ENCODE results near the gene FANCG. TPM values are rescaled to one million over a fixed set of nuclear protein-coding genes. Genes with fewer than 3 reads are reported as not detected.

Gene FANCG
- total RNA-seq, 2 donors from 2014 or later, result 3.7 to 8.2 TPM

- intact Hi-C loops (cut with DNase I), result loop anchor here in 1 of 2 donors (2.0 to 10.0 kb wide), 2 partner anchors 30 to 78 kb away; partner anchors contain the start of gene STOML2
- DNase-seq (peak; percentile 99), ATAC-seq (peak; percentile 96)
These were observed 7.1 kb downstream of the FANCG start, which contains the start of gene VCP for GRCh38 chr9:35072461-35073278. VCP (minus strand) TSS chr9:35072625; CDS start chr9:35072353, 272 bp downstream.

GRCh38 chr9:35071814-35072460 lies 7.8 kb downstream of the FANCG start:
- DNase-seq, result peak; percentile 91
- peak; percentile 83 to 91 for ATAC-seq
- intact Hi-C loops (cut with DNase I), result loop anchor here in 1 of 2 donors (2.0 to 10.0 kb wide), 2 partner anchors 31 to 77 kb away; partner anchors contain the start of gene STOML2

- no peak for ATAC-seq
- intact Hi-C loops (cut with DNase I), result loop anchor here in 1 of 2 donors (10.0 kb wide), 1 partner anchor 76 kb away; no protein-coding TSS in a partner anchor
- DNase-seq, result no peak
These were observed 8.6 kb downstream of the FANCG start for GRCh38 chr9:35070823-35071813.

DNA sequence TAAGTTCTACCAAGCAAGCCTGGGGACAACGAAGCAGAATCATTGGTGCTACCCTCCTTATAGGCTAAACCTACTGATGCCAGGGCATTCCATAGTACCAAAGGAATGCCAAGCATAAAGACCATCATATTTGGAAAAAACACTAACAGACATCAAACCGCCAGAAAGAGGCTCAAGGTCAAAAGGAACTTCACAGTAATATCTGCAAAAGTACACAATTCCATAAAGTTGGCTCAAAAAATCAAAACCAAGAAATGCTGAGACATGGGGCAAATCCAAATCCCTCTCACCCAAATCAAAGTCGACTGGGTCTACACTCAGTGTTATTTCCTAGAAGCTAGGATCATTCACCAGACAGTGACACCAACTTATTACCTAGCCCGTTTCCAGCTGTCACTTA lies 10.7 kb downstream of the FANCG start:
- intact Hi-C loops (cut with DNase I), result no loop called here
- DNase-seq (no peak), ATAC-seq (no peak)

GRCh38 chr9:35067056-35067455 lies 12.7 kb downstream of the FANCG start:
- intact Hi-C loops (cut with DNase I), result no loop called here
- ATAC-seq, result no peak
- DNase-seq, result no peak

DNA sequence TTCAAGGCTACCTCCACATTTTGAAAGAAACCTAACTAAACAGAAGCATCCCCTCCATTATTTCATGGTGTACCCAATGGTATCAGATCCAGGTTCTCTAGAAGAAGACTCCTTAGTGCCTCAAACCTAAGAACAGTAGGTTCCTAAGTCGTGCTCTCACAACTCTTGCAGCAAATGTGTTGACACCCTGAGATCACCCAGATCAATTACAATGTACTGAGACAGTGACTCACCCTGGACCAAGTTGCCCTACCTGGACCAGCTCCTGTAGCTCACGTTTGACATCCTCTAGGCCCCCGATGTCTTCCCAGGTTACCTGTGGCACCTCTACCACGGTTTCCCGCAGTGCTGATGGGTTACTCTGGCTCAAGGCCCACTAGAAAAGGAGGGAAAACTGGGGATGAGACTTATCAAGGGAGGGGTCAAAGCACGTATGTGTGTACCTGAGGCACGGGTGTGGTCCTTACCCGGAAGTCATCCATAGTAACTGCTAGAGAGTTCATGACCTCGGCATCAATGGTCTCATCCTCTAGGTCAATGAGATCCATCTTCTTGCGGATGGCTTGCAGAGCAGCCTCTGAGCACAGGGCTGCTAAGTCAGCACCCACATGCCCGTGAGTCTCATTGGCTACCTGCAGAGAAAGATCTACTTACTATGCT lies 19.1 kb downstream of the FANCG start:
- no peak for ATAC-seq
- no peak for DNase-seq
- intact Hi-C loops (cut with DNase I), result no loop called here

- ATAC-seq, result no peak
- no peak for DNase-seq
- intact Hi-C loops (cut with DNase I), result no loop called here
These were observed 20.3 kb downstream of the FANCG start for GRCh38 chr9:35059438-35059837.

GRCh38 chr9:35057271-35057620 lies 22.5 kb downstream of the FANCG start:
- DNase-seq (no peak), ATAC-seq (no peak)
- intact Hi-C loops (cut with DNase I), result no loop called here

DNA sequence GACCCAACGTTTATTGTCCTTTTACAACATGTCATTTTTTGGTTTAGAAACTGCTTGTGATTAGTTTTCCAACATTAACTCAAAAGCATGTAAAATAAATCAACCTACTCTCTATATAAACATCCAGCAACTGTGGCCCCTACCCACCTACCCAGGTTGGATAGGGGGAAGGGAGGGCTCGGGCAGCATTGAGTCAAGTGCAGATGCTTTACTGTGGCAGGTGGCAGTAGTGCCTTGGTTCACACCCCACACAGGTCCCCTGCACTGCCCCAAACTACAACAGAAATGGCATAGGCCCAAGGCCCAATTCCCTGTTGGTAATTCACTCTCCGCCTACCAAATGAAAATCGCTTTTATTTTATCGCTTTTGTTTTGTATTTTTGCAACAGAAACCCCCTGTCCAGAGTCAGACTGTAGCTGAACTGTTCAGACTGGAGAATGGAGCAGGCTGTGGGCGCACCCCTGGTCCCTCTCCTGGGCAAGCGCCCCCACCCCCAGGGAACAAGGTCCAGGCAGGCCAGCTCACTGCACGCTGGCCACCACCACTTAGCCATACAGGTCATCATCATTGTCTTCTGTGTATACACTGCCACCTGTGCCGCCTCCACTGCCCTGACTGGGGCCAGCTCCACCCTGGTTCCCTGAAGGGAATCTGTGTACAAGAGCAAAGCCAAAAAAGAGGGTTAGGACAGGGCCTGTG lies 23.0 kb downstream of the FANCG start:
- DNase-seq (no peak), ATAC-seq (no peak)
- intact Hi-C loops (cut with DNase I), result no loop called here

DNA sequence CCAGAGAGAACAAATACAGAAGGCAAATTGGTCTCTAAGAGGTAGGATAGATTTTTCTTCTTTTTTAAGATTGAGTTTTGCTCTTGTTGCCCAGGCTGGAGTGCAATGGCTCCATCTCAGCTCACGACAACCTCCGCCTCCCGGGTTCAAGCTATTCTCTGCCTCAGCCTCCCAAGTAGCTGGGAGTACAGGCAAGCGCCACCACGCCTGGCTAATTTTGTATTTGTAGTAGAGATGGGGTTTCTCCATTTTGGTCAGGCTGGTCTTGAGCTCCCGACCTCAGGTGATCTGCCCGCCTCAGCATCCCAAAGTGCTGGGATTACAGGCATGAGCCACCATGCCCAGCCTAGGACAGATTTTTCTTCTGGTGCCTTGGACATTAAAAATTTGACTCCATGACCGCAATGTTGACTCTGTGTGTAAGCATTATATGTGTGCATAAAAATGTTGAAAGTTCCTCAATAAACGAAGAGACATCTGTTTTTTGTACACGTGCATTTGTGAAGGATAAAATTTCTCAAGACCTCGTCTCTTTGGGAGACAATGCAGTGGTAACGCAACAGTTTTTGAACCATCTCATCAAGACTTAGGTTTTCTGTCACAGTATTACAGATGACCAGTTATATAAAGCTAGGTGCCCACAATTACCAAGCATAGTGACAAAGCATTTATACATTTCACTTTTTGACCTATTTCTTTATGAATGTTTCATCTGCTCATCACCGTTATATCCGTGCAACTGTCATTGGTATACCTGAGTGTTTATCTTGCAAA lies 24.7 kb downstream of the FANCG start:
- DNase-seq (no peak), ATAC-seq (no peak)
- intact Hi-C loops (cut with DNase I), result loop anchor here in 1 of 2 donors (5.0 kb wide), 1 partner anchor 153 kb away; no protein-coding TSS in a partner anchor

GRCh38 chr9:35054185-35054835 lies 25.4 kb downstream of the FANCG start:
- intact Hi-C loops (cut with DNase I), result loop anchor here in 1 of 2 donors (5.0 kb wide), 1 partner anchor 152 kb away; no protein-coding TSS in a partner anchor
- DNase-seq (no peak), ATAC-seq (no peak)

DNA sequence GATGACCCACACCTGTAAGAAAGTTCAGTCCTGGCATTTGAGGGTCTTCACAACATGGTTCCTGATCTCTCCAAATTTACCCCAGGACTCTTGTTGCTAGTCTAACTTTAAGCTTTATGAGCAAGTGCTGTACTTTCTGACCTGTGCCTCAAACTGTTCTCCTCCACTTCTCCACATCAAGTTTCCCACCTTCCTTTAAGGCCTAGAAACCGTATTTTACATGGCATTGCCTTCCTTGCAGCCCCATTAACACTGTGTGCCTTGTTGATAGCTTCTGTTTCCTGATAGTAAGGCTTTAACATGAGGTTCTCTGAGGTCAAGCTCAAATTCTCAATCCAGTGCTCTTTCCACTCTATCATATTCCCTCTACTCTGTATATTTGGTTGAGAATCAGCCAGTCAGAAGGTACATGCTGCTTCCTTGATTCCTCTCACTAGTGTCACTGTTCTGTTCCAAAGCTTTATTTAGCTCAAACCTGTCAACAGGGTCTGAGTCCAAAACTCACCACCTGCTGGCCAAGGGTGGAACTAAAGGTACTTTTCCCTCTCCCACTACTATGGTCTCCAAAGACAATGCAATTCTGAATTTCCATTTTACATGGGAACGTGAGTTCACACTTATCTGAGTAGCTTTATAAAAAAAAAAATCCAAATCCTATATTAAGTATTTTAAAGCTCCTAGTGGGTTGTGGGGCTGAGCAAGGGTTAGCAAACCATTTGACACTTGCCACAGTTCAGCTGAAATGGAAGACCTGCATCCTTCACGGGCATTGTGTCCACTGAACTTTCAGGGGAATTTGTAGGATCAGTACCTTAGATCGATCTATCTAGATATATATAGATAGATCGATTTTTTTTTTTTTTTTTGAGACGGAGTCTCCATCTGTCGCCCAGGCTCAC lies 28.4 kb downstream of the FANCG start:
- intact Hi-C loops (cut with DNase I), result loop anchor here in 1 of 2 donors (5.0 kb wide), 1 partner anchor 149 kb away; no protein-coding TSS in a partner anchor
- ATAC-seq, result peak; percentile 79 to 82

GRCh38 chr9:35048511-35048910 lies 31.2 kb downstream of the FANCG start:
- intact Hi-C loops (cut with DNase I), result loop anchor here in 1 of 2 donors (10.0 kb wide), 1 partner anchor 144 kb away; no protein-coding TSS in a partner anchor
- ATAC-seq (no peak), DNase-seq (no peak)

More for the DNA sequence above, 28.4 kb downstream of the FANCG start:
- peak; percentile 40 for DNase-seq

DNA sequence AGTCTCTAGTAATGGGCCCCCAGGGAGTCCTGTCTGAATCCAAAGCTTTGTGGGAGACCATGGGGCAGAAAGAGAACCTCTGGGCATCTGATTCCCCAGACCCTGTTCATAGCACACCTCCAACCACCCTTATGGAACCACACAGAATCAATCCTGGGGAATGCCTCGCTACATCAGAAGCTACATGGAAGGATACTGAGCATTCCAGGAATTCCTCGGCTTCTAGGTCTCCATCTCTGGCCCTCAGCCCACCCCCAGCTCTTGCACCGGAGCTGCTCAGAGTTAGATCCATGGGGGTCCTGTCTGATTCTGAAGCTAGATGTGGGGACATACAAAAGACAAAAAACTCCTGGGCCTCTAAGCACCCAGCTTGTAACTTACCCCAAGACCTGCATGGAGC lies 35.7 kb downstream of the FANCG start:
- intact Hi-C loops (cut with DNase I), result loop anchor here in 1 of 2 donors (10.0 kb wide), 1 partner anchor 139 kb away; no protein-coding TSS in a partner anchor
- ATAC-seq, result no peak
- DNase-seq, result no peak

DNA sequence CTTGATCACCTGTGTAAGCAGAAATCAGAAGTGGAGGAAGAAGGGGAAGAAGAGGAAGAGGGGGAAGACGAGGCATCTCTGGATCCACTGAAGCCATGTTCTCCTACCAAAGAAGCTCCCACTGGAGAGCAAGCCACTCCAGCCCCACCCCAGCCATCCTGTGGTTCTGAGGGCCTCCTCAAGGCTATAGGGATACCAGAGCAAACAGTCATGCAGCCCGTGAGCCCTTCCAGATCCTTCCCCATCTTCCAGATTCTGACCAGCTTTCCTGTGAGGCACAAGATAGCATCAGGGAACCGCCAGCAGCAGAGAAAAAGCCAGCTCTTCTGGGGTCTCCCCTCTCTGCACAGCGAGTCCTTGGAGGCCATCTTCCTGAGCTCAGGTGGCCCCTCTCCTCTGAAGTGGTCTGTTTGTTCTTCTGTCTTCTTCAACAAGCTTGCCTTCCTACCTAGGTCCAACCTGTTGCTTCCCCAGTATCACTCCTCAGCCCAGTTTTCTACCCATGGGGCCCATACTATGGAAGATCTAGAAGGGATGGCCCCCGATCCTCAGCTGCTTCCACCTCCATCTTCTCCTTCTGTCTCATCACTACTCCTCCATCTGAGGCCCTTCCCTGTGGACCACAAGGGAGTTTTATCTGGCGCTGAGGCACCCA lies 36.7 kb downstream of the FANCG start:
- no peak for DNase-seq
- no peak for ATAC-seq
- intact Hi-C loops (cut with DNase I), result loop anchor here in 1 of 2 donors (10.0 kb wide), 1 partner anchor 138 kb away; no protein-coding TSS in a partner anchor

Measured in left cardiac atrium (tissue), 4 donors.